DMS153 treated with DMSO at 0.1 percent for 48 hours (cell line): Measurements from ENCODE around the gene UVRAG.

Source experiments
- DNase-seq: peaks from one replicate; lab custom pipeline; 2025; ENCODE audit not compliant: unreplicated experiment; lab: John Stamatoyannopoulos, UW

UVRAG gene

GRCh38 chr11:76179147-76179546, 364.1 kb downstream of the UVRAG start:
- no peak for DNase-seq

GRCh38 chr11:76181371-76181770, 366.4 kb downstream of the UVRAG start:
- no peak for DNase-seq

GRCh38 chr11:76184551-76184993, 369.6 kb downstream of the UVRAG start:
- DNase-seq = no peak

- no peak for DNase-seq
Measured at GRCh38 chr11:76185511-76185910, 370.5 kb downstream of the UVRAG start.

- DNase-seq = no peak
Measured at GRCh38 chr11:76185931-76186401, 371.0 kb downstream of the UVRAG start.

GRCh38 chr11:76186776-76187279, 371.8 kb downstream of the UVRAG start:
- DNase-seq = no peak

- no peak for DNase-seq
Measured at GRCh38 chr11:76188873-76189272, 373.9 kb downstream of the UVRAG start.

- no peak for DNase-seq
Measured at GRCh38 chr11:76189682-76190081, 374.7 kb downstream of the UVRAG start.

GRCh38 chr11:76190376-76190775, 375.4 kb downstream of the UVRAG start:
- DNase-seq = no peak
